H9 (cell line): ENCODE data around the gene TTC28. TPM values are rescaled to one million over a fixed set of nuclear protein-coding genes. Genes with fewer than 3 reads are reported as not detected.

ENCODE experiments used
- DNase-seq: peaks from one replicate; pipeline ENCODE4 v3.0.0-alpha.2; 2017
- H2AFZ ChIP-seq: one replicate; pipeline ENCODE4 v1.6.1; 2013; ENCODE audit warnings: mild to moderate bottlenecking, low read length, control low read depth, moderate library complexity
- H2AK5ac ChIP-seq: 2 replicates; pipeline ENCODE4 v1.6.1; 2013; ENCODE audit warnings: low read length, control low read depth, mixed read lengths; ENCODE audit not compliant: insufficient read length
- H2BK120ac ChIP-seq: one replicate; pipeline ENCODE4 v1.6.1; 2013; ENCODE audit warnings: low read depth, mild to moderate bottlenecking, low read length, control low read depth, inconsistent platforms; ENCODE audit not compliant: poor library complexity, severe bottlenecking
- H2BK12ac ChIP-seq: 2 replicates; pipeline ENCODE4 v1.6.1; 2013; ENCODE audit warnings: low read length, control low read depth, mixed read lengths, low read depth; ENCODE audit not compliant: insufficient read length
- H2BK15ac ChIP-seq: 2 replicates; pipeline ENCODE4 v1.6.1; 2013; ENCODE audit warnings: low read depth, low read length, control low read depth
- H2BK20ac ChIP-seq: one replicate; pipeline ENCODE4 v1.6.1; 2013; ENCODE audit warnings: low read depth, mild to moderate bottlenecking, low read length, control low read depth, inconsistent platforms; ENCODE audit not compliant: poor library complexity, severe bottlenecking
- H2BK5ac ChIP-seq: 2 replicates; pipeline ENCODE4 v1.6.1; 2013; ENCODE audit warnings: low read length, control low read depth, mixed read lengths; ENCODE audit not compliant: insufficient read length
- H3K14ac ChIP-seq: 2 replicates; pipeline ENCODE4 v1.6.1; 2013; ENCODE audit warnings: low read length, control low read depth; ENCODE audit not compliant: insufficient read depth
- H3K18ac ChIP-seq: 2 replicates; pipeline ENCODE4 v1.6.1; 2013; ENCODE audit warnings: low read depth, mild to moderate bottlenecking, mixed read lengths, low read length, control low read depth; ENCODE audit not compliant: insufficient read length
- H3K23ac ChIP-seq: 2 replicates; pipeline ENCODE4 v1.6.1; 2013; ENCODE audit warnings: low read length, control low read depth, mixed read lengths, low read depth; ENCODE audit not compliant: insufficient read length
- H3K23me2 ChIP-seq: 2 replicates; pipeline ENCODE4 v1.6.1; 2013; ENCODE audit warnings: low read depth, mild to moderate bottlenecking, mixed read lengths, low read length, control low read depth; ENCODE audit not compliant: insufficient read length, poor library complexity, severe bottlenecking
- H3K27ac ChIP-seq: 2 replicates; pipeline ENCODE4 v1.5.1; 2013; ENCODE audit warnings: low read length, control low read depth, mixed read lengths, low read depth; ENCODE audit not compliant: insufficient read length
- H3K27me3 ChIP-seq: 2 replicates; pipeline ENCODE4 v1.6.1; 2013; ENCODE audit warnings: low read length, control low read depth, inconsistent platforms; ENCODE audit not compliant: insufficient read depth
- H3K4ac ChIP-seq: 2 replicates; pipeline ENCODE4 v1.6.1; 2013; ENCODE audit warnings: low read depth, mild to moderate bottlenecking, control low read depth, inconsistent platforms, low read length, moderate library complexity
- H3K4me1 ChIP-seq: 2 replicates; pipeline ENCODE4 v1.6.1; 2013; ENCODE audit warnings: low read length, control low read depth, inconsistent platforms; ENCODE audit not compliant: insufficient read depth
- H3K4me2 ChIP-seq: 2 replicates; pipeline ENCODE4 v1.6.1; 2013; ENCODE audit warnings: low read length, control low read depth, mixed read lengths; ENCODE audit not compliant: insufficient read length, insufficient read depth
- H3K56ac ChIP-seq: 2 replicates; pipeline ENCODE4 v1.6.1; 2013; ENCODE audit warnings: low read depth, mild to moderate bottlenecking, mixed read lengths, low read length, control low read depth; ENCODE audit not compliant: insufficient read length
- H3K79me1 ChIP-seq: 2 replicates; pipeline ENCODE4 v1.6.1; 2013; ENCODE audit warnings: low read depth, mild to moderate bottlenecking, moderate library complexity, low read length, control low read depth, inconsistent platforms; ENCODE audit not compliant: insufficient read depth, poor library complexity, severe bottlenecking
- H3K79me2 ChIP-seq: 2 replicates; pipeline ENCODE4 v1.6.1; 2013; ENCODE audit warnings: low read length, control low read depth, inconsistent platforms; ENCODE audit not compliant: insufficient read depth
- H3K9ac ChIP-seq: 2 replicates; pipeline ENCODE4 v1.6.1; 2013; ENCODE audit warnings: low read length, control low read depth, mixed read lengths; ENCODE audit not compliant: insufficient read length; ENCODE audit errors: extremely low read depth
- H3K9me3 ChIP-seq: one replicate; pipeline ENCODE4 v1.6.1; 2013; ENCODE audit warnings: low read depth, low read length, inconsistent platforms; ENCODE audit not compliant: control insufficient read depth
- H3T11ph ChIP-seq: one replicate; pipeline ENCODE4 v1.6.1; 2013; ENCODE audit warnings: mild to moderate bottlenecking, low read length, control low read depth, inconsistent platforms
- H4K20me1 ChIP-seq: one replicate; pipeline ENCODE4 v1.6.1; 2013; ENCODE audit not compliant: control insufficient read depth, insufficient read length, insufficient read depth
- H4K5ac ChIP-seq: 2 replicates; pipeline ENCODE4 v1.6.1; 2013; ENCODE audit warnings: low read depth, mild to moderate bottlenecking, mixed read lengths, low read length, control low read depth; ENCODE audit not compliant: insufficient read length
- H4K8ac ChIP-seq: replicated peaks from 2 replicates; pipeline ENCODE4 v1.6.1; 2013; ENCODE audit warnings: low read length, control low read depth, mixed read lengths, low read depth; ENCODE audit not compliant: insufficient read length
- H4K91ac ChIP-seq: 2 replicates; pipeline ENCODE4 v1.6.1; 2013; ENCODE audit warnings: low read depth, mild to moderate bottlenecking, moderate library complexity, mixed read lengths, low read length, control low read depth; ENCODE audit not compliant: insufficient read length
- H3K27ac Mint-ChIP-seq, 3 experiments: 2 replicates in 2 of 3; 3 replicates in 1 of 3; pipeline ENCODE4 v1.8.0; 2020 to 2021; ENCODE audit warnings: mixed read lengths in 3 of 3, mild to moderate bottlenecking in 1 of 3, moderate library complexity in 1 of 3
- H3K27me3 Mint-ChIP-seq: 2 replicates; pipeline ENCODE4 v1.8.0; 2021; ENCODE audit warnings: low read depth, mild to moderate bottlenecking, moderate library complexity, mixed read lengths
- H3K36me3 Mint-ChIP-seq, 3 experiments: 2 replicates in 2 of 3; 3 replicates in 1 of 3; pipeline ENCODE4 v1.8.0; 2020 to 2021; ENCODE audit warnings: low read depth in 3 of 3, mixed read lengths in 3 of 3; ENCODE audit not compliant: insufficient read depth in 1 of 3
- H3K4me1 Mint-ChIP-seq, 2 experiments: 2 replicates each; pipeline ENCODE4 v1.8.0; 2020; ENCODE audit warnings: mixed read lengths in 2 of 2
- H3K4me3 Mint-ChIP-seq, 2 experiments: 2 replicates in 1 of 2; 3 replicates in 1 of 2; pipeline ENCODE4 v1.8.0; 2020 to 2021; ENCODE audit warnings: mild to moderate bottlenecking in 2 of 2, mixed read lengths in 2 of 2, moderate library complexity in 1 of 2
- H3K9me3 Mint-ChIP-seq, 2 experiments: 2 replicates in 1 of 2; 3 replicates in 1 of 2; pipeline ENCODE4 v1.8.0; 2020; ENCODE audit warnings: mild to moderate bottlenecking in 2 of 2, mixed read lengths in 2 of 2, moderate library complexity in 1 of 2
- WGBS: extraction: QIAGEN DNeasy Blood & Tissue Kit; methylation state at CpG from one replicate; pipeline ENCODE4 v1.1.7; 2013; ENCODE audit warnings: missing lambda C conversion rate, low lambda C conversion rate, mixed read lengths; ENCODE audit not compliant: insufficient read length; ENCODE audit errors: extremely low coverage; 5-methylcytosine and 5-hydroxymethylcytosine counted together
- total RNA-seq: library from RNA; stranded (reverse); gene quantifications from 2 replicates; pipeline ENCODE4 v1.2.1, GENCODE V29; 2021
- TF ChIP-seq, protein P1 (sequence below): fragments of 200-600 bp; sonication (generic); conservative IDR thresholded peaks from 3 replicates; pipeline ENCODE4 v1.8.0; 2021; ENCODE audit warnings: antibody characterized with exemption, mild to moderate bottlenecking

TTC28 gene
- total RNA-seq, 1 experiment from 2014 or later: 13.6 TPM

- no peaks in the 10 kb centered on the region for H4K20me1 ChIP-seq
- Mint-ChIP-seq H3K27me3 (no peaks in the 10 kb centered on the region), H3K4me1 (peaks cover 5 to 8% of the 10 kb centered on the region in 2 experiments), H3K27ac (0 out of 7 replicates have a peak overlapping the region, but pooled peaks of 1 of the 3 experiments have one; percentile 4), H3K4me3 (no peak overlapping the region), H3K36me3 (no peaks in the 10 kb centered on the region), H3K9me3 (no peaks in the 10 kb centered on the region; a peak in 1 of 5 replicates)
- no peak overlapping the region for H2AFZ ChIP-seq
- H2BK120ac ChIP-seq: no peak overlapping the region
- H4K8ac ChIP-seq: no peak overlapping the region
- H3K23ac ChIP-seq: no peak overlapping the region
- H2AK5ac ChIP-seq: no peak overlapping the region
- H4K5ac ChIP-seq: no peak overlapping the region
- no peak overlapping the region for H2BK12ac ChIP-seq
- H3K9me3 ChIP-seq: no peaks in the 10 kb centered on the region
- H3K14ac ChIP-seq: no peak overlapping the region
- H2BK15ac ChIP-seq: no peak overlapping the region
- H3K18ac ChIP-seq: no peak overlapping the region
- no peaks in the 10 kb centered on the region for H3K79me1 ChIP-seq
- no peak overlapping the region for H2BK5ac ChIP-seq
- no peak overlapping the region for H3K4ac ChIP-seq
- TF ChIP-seq, protein P1, sequence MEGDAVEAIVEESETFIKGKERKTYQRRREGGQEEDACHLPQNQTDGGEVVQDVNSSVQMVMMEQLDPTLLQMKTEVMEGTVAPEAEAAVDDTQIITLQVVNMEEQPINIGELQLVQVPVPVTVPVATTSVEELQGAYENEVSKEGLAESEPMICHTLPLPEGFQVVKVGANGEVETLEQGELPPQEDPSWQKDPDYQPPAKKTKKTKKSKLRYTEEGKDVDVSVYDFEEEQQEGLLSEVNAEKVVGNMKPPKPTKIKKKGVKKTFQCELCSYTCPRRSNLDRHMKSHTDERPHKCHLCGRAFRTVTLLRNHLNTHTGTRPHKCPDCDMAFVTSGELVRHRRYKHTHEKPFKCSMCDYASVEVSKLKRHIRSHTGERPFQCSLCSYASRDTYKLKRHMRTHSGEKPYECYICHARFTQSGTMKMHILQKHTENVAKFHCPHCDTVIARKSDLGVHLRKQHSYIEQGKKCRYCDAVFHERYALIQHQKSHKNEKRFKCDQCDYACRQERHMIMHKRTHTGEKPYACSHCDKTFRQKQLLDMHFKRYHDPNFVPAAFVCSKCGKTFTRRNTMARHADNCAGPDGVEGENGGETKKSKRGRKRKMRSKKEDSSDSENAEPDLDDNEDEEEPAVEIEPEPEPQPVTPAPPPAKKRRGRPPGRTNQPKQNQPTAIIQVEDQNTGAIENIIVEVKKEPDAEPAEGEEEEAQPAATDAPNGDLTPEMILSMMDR: no peak
- no peak overlapping the region for H3K56ac ChIP-seq
- no peaks in the 10 kb centered on the region for H3K79me2 ChIP-seq
- WGBS: no CpG with 5 or more reads among the region's 2 CpGs
- no peaks in the 10 kb centered on the region for H3K27me3 ChIP-seq
- no peaks in the 10 kb centered on the region for H3K23me2 ChIP-seq
- H2BK20ac ChIP-seq: no peak overlapping the region
- no peak overlapping the region for H4K91ac ChIP-seq
- H3K9ac ChIP-seq: no peak overlapping the region
- H3K27ac ChIP-seq: no peak overlapping the region
- no peak for DNase-seq
- H3K4me2 ChIP-seq: no peak overlapping the region
- no peaks in the 10 kb centered on the region for H3K4me1 ChIP-seq
- H3T11ph ChIP-seq: no peak overlapping the region
These were observed 249.1 kb downstream of the TTC28 start for GRCh38 chr22:28430466-28431025.
